SK-N-SH treated with all-trans-retinoic acid at 6 μM for 48 hours (cell line): ENCODE measurements around the gene CMC1.

ENCODE experiments used
- ATAC-seq: fragments of 200-7000 bp; cut with Tn5 transposase; 3 replicates; pipeline ENCODE4 v1.9.1; 2020; ENCODE audit warnings: mild to moderate bottlenecking, moderate library complexity
- ARNTL ChIP-seq: fragments of 450-650 bp; formaldehyde crosslinking; IDR thresholded peaks from 2 replicates; pipeline ENCODE4 v1.5.0; 2020; ENCODE audit warnings: low read depth, mild to moderate bottlenecking, moderate library complexity, borderline replicate concordance
- BACH2 ChIP-seq: fragments of 250-450 bp; sonication (Bioruptor Pico); IDR thresholded peaks from 2 replicates; pipeline ENCODE4 v1.9.0; 2021; ENCODE audit warnings: mild to moderate bottlenecking, borderline replicate concordance
- CREB5 ChIP-seq: fragments of 250-450 bp; sonication (Bioruptor Pico); IDR thresholded peaks from 2 replicates; pipeline ENCODE4 v1.5.1; 2020; ENCODE audit warnings: low read depth, mild to moderate bottlenecking, moderate library complexity
- CSRNP3 ChIP-seq: fragments of 250-450 bp; sonication (Bioruptor Pico); IDR thresholded peaks from 2 replicates; pipeline ENCODE4 v1.5.1; 2021; ENCODE audit warnings: mild to moderate bottlenecking, moderate library complexity
- ESRRG ChIP-seq: fragments of 250-450 bp; sonication (Bioruptor Pico); IDR thresholded peaks from 2 replicates; pipeline ENCODE4 v1.6.1; 2021; ENCODE audit warnings: mild to moderate bottlenecking
- GLIS3 ChIP-seq: fragments of 250-450 bp; sonication (Bioruptor Pico); IDR thresholded peaks from 2 replicates; pipeline ENCODE4 v1.5.0; 2020; ENCODE audit warnings: mild to moderate bottlenecking, moderate library complexity
- ISL1 ChIP-seq: fragments of 250-450 bp; sonication (Bioruptor Pico); IDR thresholded peaks from 2 replicates; pipeline ENCODE4 v2.1.2; 2022; ENCODE audit warnings: mild to moderate bottlenecking, moderate library complexity
- OSR1 ChIP-seq: fragments of 250-450 bp; sonication (Bioruptor Pico); IDR thresholded peaks from 2 replicates; pipeline ENCODE4 v1.8.0; 2022; ENCODE audit warnings: moderate library complexity, mild to moderate bottlenecking, inconsistent platforms
- PATZ1 ChIP-seq: fragments of 250-450 bp; sonication (Bioruptor Pico); IDR thresholded peaks from 2 replicates; pipeline ENCODE4 v1.8.0; 2020; ENCODE audit warnings: mild to moderate bottlenecking, moderate library complexity, borderline replicate concordance
- POU6F1 ChIP-seq: fragments of 250-450 bp; sonication (Bioruptor Pico); IDR thresholded peaks from 2 replicates; pipeline ENCODE4 v1.8.0; 2021; ENCODE audit warnings: low read depth, mild to moderate bottlenecking, moderate library complexity, borderline replicate concordance
- PPARA ChIP-seq: fragments of 250-450 bp; sonication (Bioruptor Pico); IDR thresholded peaks from 2 replicates; pipeline ENCODE4 v1.5.0; 2020; ENCODE audit warnings: mild to moderate bottlenecking, borderline replicate concordance
- TSHZ2 ChIP-seq: fragments of 250-450 bp; sonication (Bioruptor Pico); IDR thresholded peaks from 2 replicates; pipeline ENCODE4 v1.5.0; 2020; ENCODE audit warnings: mild to moderate bottlenecking, moderate library complexity
- ZC3H10 ChIP-seq: fragments of 250-450 bp; sonication (Bioruptor Pico); IDR thresholded peaks from 2 replicates; pipeline ENCODE4 v1.5.1; 2021; ENCODE audit warnings: mild to moderate bottlenecking, moderate library complexity
- ZFP3 ChIP-seq: fragments of 250-450 bp; sonication (Bioruptor Pico); IDR thresholded peaks from 2 replicates; pipeline ENCODE4 v1.5.0; 2020; ENCODE audit warnings: mild to moderate bottlenecking, moderate library complexity
- ZFP30 ChIP-seq: fragments of 450-650 bp; formaldehyde crosslinking; IDR thresholded peaks from 2 replicates; pipeline ENCODE4 v1.5.0; 2022; ENCODE audit warnings: mild to moderate bottlenecking, moderate library complexity
- ZNF565 ChIP-seq: fragments of 450-650 bp; formaldehyde crosslinking; conservative IDR thresholded peaks from 2 replicates; pipeline ENCODE4 v1.5.0; 2020; ENCODE audit warnings: low read depth, mild to moderate bottlenecking, moderate library complexity
- ZNF70 ChIP-seq: fragments of 450-650 bp; formaldehyde crosslinking; IDR thresholded peaks from 2 replicates; pipeline ENCODE4 v1.5.0; 2020; ENCODE audit warnings: mild to moderate bottlenecking, moderate library complexity
- ZNF8 ChIP-seq: fragments of 450-650 bp; formaldehyde crosslinking; IDR thresholded peaks from 2 replicates; pipeline ENCODE4 v1.5.0; 2020; ENCODE audit warnings: mild to moderate bottlenecking, moderate library complexity

Gene CMC1

GRCh38 chr3:28292622-28293021 is 51.2 kb downstream of the CMC1 start:
- TF ChIP-seq GLIS3 (CRISPR knock-in tag) (no peak), PPARA (CRISPR knock-in tag) (no peak), ARNTL (CRISPR knock-in tag) (no peak), BACH2 (CRISPR knock-in tag) (no peak), CSRNP3 (no peak), ZNF70 (CRISPR knock-in tag) (no peak), ZFP30 (CRISPR knock-in tag) (no peak), OSR1 (CRISPR knock-in tag) (no peak), ZNF8 (no peak), ZNF565 (CRISPR knock-in tag) (no peak), ZFP3 (CRISPR knock-in tag) (no peak), POU6F1 (CRISPR knock-in tag) (no peak), PATZ1 (CRISPR knock-in tag) (no peak), TSHZ2 (CRISPR knock-in tag) (no peak), CREB5 (CRISPR knock-in tag) (no peak)
- TF ChIP-seq, all 23 proteins: peak for 0

GRCh38 chr3:28294667-28295413 is 53.4 kb downstream of the CMC1 start:
- TF ChIP-seq ESRRG (CRISPR knock-in tag) (no peak), BACH2 (CRISPR knock-in tag) (no peak), ZC3H10 (CRISPR knock-in tag) (no peak), PPARA (CRISPR knock-in tag) (no peak), ISL1 (no peak), ZFP30 (CRISPR knock-in tag) (no peak), ZNF8 (no peak), CREB5 (CRISPR knock-in tag) (no peak), POU6F1 (CRISPR knock-in tag) (no peak), TSHZ2 (CRISPR knock-in tag) (no peak)
- no peak for ATAC-seq

More at GRCh38 chr3:28292622-28293021, 51.2 kb downstream of the CMC1 start:
- no peak for ATAC-seq
